ENCODE results near the gene TRAIP.
"Not testable (repeated sequence)": the region's sequence is repeated elsewhere in the genome, so short reads cannot be mapped to it uniquely, and the experiment has no call there.

TRAIP gene

DNA sequence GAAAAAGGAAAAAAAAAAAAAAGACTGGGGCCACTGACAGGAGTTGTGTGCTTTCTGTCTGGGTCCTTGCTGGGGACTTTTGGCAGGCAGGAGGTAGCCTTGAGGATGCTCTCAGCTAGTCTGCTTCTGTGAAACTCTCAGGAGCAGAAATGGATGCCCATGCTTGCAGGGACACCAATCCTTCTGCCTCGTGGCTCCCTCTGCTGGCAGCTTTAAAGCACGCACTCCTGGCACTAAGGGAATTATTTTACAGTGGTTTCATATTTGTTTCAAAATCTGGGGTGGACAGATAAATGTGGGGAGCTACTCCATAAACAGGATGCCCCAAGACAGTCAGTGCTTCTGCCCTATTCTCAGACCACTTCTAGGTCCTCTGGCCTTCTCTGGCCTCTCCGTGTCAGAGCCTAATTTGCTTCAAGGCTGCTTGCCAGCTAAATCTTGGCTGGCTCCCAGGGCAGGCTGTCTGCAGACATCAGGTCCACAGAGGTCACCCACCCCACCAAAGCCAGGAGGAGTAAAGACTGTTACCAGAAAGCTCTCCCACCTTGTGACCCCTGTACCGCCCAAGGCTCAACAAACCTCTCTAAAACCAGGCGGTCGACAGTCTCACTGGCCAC lies 17.1 kb downstream of the TRAIP start:
- no peak overlapping the region for H3K27ac ChIP-seq
- H3K27me3 ChIP-seq (ENCODE audit: control insufficient read depth, insufficient read depth, low read length), result no peaks in the 10 kb centered on the region
- no peaks in the 10 kb centered on the region for H3K79me2 ChIP-seq
- H3K9me3 ChIP-seq (ENCODE audit: control insufficient read depth, low read length), result no peaks in the 10 kb centered on the region
- no peaks in the 10 kb centered on the region for H3K36me3 ChIP-seq (ENCODE audit: control insufficient read depth, insufficient read depth, low read length)
- no peak overlapping the region for H2AFZ ChIP-seq
- TF ChIP-seq, protein P1, sequence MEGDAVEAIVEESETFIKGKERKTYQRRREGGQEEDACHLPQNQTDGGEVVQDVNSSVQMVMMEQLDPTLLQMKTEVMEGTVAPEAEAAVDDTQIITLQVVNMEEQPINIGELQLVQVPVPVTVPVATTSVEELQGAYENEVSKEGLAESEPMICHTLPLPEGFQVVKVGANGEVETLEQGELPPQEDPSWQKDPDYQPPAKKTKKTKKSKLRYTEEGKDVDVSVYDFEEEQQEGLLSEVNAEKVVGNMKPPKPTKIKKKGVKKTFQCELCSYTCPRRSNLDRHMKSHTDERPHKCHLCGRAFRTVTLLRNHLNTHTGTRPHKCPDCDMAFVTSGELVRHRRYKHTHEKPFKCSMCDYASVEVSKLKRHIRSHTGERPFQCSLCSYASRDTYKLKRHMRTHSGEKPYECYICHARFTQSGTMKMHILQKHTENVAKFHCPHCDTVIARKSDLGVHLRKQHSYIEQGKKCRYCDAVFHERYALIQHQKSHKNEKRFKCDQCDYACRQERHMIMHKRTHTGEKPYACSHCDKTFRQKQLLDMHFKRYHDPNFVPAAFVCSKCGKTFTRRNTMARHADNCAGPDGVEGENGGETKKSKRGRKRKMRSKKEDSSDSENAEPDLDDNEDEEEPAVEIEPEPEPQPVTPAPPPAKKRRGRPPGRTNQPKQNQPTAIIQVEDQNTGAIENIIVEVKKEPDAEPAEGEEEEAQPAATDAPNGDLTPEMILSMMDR (IDR thresholded peaks at IDR 0.05), result peak; percentile 94
- no peak overlapping the region for H3K4me3 ChIP-seq (ENCODE audit: low read depth, low read length)
- H3K4me1 ChIP-seq, result no peaks in the 10 kb centered on the region
- no peak overlapping the region for H3K4me2 ChIP-seq (ENCODE audit: low read length)
- H3K9ac ChIP-seq, result no peak overlapping the region

DNA sequence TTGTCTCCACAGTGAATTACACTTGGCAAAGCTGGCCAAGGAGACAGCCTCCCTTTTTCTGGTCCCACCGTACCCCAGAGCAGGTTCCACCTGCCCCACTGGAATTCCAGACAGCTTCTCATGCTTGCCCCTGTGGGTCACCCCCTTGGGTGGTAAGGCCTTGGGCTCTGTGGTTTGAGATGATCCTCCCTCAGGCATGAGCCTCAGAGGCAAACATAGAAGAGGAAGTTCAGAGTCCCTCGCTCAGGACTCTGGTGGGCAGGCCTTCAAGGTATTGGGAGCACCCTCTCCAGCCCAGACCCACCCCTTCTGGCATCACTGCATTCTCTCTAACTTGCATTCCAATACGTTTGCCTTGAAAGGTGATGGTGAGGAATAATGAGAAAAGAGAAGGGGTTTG lies 25.0 kb downstream of the TRAIP start:
- no peak overlapping the region for H3K4me3 ChIP-seq (ENCODE audit: low read depth, low read length)
- no peaks in the 10 kb centered on the region for H3K9me3 ChIP-seq (ENCODE audit: control insufficient read depth, low read length)
- no peak overlapping the region for H3K9ac ChIP-seq
- TF ChIP-seq, protein P1 (IDR thresholded peaks at IDR 0.05), result no peak
- no peaks in the 10 kb centered on the region for H3K36me3 ChIP-seq (ENCODE audit: control insufficient read depth, insufficient read depth, low read length)
- H3K79me2 ChIP-seq, result no peaks in the 10 kb centered on the region
- no peaks in the 10 kb centered on the region for H3K4me1 ChIP-seq
- H3K27me3 ChIP-seq (ENCODE audit: control insufficient read depth, insufficient read depth, low read length), result no peaks in the 10 kb centered on the region
- H3K27ac ChIP-seq, result no peak overlapping the region
- no peak overlapping the region for H2AFZ ChIP-seq
- H3K4me2 ChIP-seq (ENCODE audit: low read length), result no peak overlapping the region

DNA sequence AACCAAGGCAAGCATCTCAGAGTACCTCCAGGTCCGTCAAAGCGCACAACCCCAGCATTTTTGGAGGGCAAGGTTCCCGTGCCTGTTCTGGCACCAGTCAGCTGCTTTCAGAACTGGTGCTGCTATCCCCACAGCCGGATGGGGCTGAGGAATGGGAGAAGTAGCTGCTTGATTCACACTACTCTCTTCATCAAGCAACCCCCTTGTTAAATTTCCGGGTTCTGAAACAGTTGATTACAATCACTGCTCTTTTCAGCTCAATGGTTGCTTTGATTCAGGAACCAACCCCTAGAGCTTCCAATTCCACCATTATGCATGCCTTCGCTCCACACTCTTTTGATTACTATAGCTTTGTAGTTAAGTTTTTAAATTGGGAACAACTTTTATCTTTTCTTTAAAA lies 30.3 kb downstream of the TRAIP start:
- H3K9me3 ChIP-seq (ENCODE audit: control insufficient read depth, low read length), result no peaks in the 10 kb centered on the region
- TF ChIP-seq, protein P1 (IDR thresholded peaks at IDR 0.05), result no peak
- H2AFZ ChIP-seq, result no peak overlapping the region
- no peaks in the 10 kb centered on the region for H3K27me3 ChIP-seq (ENCODE audit: control insufficient read depth, insufficient read depth, low read length)
- H3K36me3 ChIP-seq (ENCODE audit: control insufficient read depth, insufficient read depth, low read length), result no peaks in the 10 kb centered on the region
- H3K79me2 ChIP-seq, result no peaks in the 10 kb centered on the region
- H3K4me1 ChIP-seq, result no peaks in the 10 kb centered on the region
- H3K4me3 ChIP-seq (ENCODE audit: low read depth, low read length), result no peak overlapping the region
- no peak overlapping the region for H3K27ac ChIP-seq
- H3K4me2 ChIP-seq (ENCODE audit: low read length), result no peak overlapping the region
- no peak overlapping the region for H3K9ac ChIP-seq

DNA sequence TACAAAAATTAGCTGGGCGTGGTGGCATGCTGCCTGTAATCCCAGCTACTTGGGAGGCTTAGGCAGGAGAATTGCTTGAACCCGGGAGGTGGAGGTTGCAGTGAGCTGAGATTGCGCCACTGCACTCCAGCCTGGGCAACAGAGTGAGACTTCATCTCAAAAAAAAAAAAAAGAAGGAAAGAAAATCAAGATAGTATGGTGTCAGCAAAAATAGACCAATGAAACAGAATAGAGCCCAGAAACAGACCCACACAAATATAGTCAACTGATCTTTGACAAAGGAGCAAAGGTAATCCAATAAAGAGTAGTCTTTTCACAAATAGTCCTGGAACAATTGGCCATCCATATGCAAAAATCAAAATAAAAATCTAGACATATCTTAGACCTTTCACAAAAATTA lies 33.2 kb downstream of the TRAIP start:
- H3K4me1 ChIP-seq; H3K27me3 ChIP-seq (ENCODE audit: control insufficient read depth, insufficient read depth, low read length); H2AFZ ChIP-seq; H3K27ac ChIP-seq; H3K4me2 ChIP-seq (ENCODE audit: low read length); H3K4me3 ChIP-seq (ENCODE audit: low read depth, low read length); H3K9ac ChIP-seq; H3K9me3 ChIP-seq (ENCODE audit: control insufficient read depth, low read length); H3K79me2 ChIP-seq; H3K36me3 ChIP-seq (ENCODE audit: control insufficient read depth, insufficient read depth, low read length): not testable (repeated sequence)

DNA sequence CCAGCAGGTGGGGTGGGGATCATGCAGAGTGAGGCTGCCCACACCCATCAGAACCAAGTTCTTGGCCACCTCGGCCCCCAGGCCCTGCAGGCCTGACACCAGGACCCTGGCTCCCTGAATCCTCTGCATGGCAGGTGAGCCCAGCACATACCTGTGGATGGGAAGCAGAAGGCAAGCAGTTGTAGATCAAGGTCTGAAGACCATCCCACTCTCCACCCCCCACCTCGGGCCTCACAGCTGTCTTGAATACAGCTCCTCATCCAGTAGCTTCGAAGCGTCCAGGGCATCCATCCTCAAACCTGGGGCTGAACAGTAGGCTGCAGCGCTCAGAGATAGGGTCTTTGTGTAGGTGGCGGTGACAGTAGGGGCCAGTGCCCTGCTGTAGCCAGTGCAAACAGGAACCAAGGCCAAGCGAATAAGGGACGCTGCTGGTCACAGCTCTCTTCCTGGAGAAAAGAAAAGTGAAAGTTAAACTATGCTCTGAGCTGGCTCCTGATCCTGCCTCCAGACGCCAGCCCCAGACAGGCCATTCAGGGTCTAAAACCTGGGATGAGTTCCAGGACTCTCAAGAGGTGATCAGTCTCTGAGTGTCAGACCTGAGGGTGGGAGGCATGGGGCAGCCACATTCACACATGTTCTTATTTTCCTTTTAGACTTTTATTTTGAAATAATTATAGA lies 42.7 kb downstream of the TRAIP start, which contains the start of gene UBA7:
Gene UBA7, minus strand, starts transcription at position 457 of the 678 bp plus-strand sequence. Its CDS starts 166 bp downstream, at position 291.
- Histone ChIP-seq H3K4me2 (ENCODE audit: low read length) (peak within 1 kb of the TSS; percentile 41), H2AFZ (peak within 1 kb of the TSS; percentile 81), H3K79me2 (no peaks in the 10 kb centered on the region), H3K4me1 (no peaks in the 10 kb centered on the region), H3K27ac (peak within 1 kb of the TSS; percentile 49), H3K9me3 (ENCODE audit: control insufficient read depth, low read length) (no peaks in the 10 kb centered on the region), H3K27me3 (ENCODE audit: control insufficient read depth, insufficient read depth, low read length) (no peaks in the 10 kb centered on the region), H3K9ac (no peak within 1 kb of the TSS), H3K4me3 (ENCODE audit: low read depth, low read length) (no peak within 1 kb of the TSS), H3K36me3 (ENCODE audit: control insufficient read depth, insufficient read depth, low read length) (no peaks in the 10 kb centered on the region)
- TF ChIP-seq, protein P1 (IDR thresholded peaks at IDR 0.05), result no peak

Measured in parathyroid adenoma (tissue), 2 donors.